H1 (cell line): ENCODE data around the gene SLC9A7. TPM values are rescaled to one million over a fixed set of nuclear protein-coding genes. Genes with fewer than 3 reads are reported as not detected.
A peak's percentile ranks its signal among the peaks of the same experiment; 100 is the strongest.

ENCODE experiments used
- ATF3 ChIP-seq: IDR thresholded peaks from 2 replicates; pipeline ENCODE4 v1.6.1; 2011; ENCODE audit warnings: low read depth, mild to moderate bottlenecking, low read length; ENCODE audit not compliant: insufficient read depth
- CHD1 ChIP-seq: IDR thresholded peaks from 2 replicates; pipeline ENCODE4 v1.6.1; 2012; ENCODE audit warnings: low read depth, low read length, improper control_type of control experiment
- FOSL1 ChIP-seq: IDR thresholded peaks from 2 replicates; pipeline ENCODE4 v1.6.1; 2011; ENCODE audit warnings: mild to moderate bottlenecking, low read depth, low read length, moderate library complexity; ENCODE audit not compliant: insufficient read depth
- GABPA ChIP-seq: IDR thresholded peaks from 2 replicates; pipeline ENCODE4 v1.6.1; 2011; ENCODE audit warnings: mild to moderate bottlenecking, low read length, moderate library complexity, borderline replicate concordance; ENCODE audit not compliant: insufficient read depth
- KDM1A ChIP-seq: fragments of 200-600, 300-600 bp; sonication (generic); IDR thresholded peaks from 2 replicates; pipeline ENCODE4 v1.7.1; 2016; ENCODE audit warnings: mild to moderate bottlenecking, low read length, borderline replicate concordance
- KDM4A ChIP-seq: IDR thresholded peaks from one replicate; pipeline ENCODE4 v1.7.1; 2012; ENCODE audit warnings: low read depth, mild to moderate bottlenecking, moderate library complexity, low read length, inconsistent platforms; ENCODE audit not compliant: severe bottlenecking
- NRF1 ChIP-seq: IDR thresholded peaks from 2 replicates; pipeline ENCODE4 v1.6.1; 2011; ENCODE audit warnings: mild to moderate bottlenecking, low read depth, low read length, improper control_type of control experiment
- SIN3A ChIP-seq, 2 experiments: IDR thresholded peaks in 1 of 2; conservative IDR thresholded peaks in 1 of 2; 2 replicates each; pipeline ENCODE4 v1.6.1; 2011 to 2012; ENCODE audit warnings: low read length in 2 of 2, improper control_type of control experiment in 1 of 2, low read depth in 1 of 2, mild to moderate bottlenecking in 1 of 2
- YY1 ChIP-seq: IDR thresholded peaks from 2 replicates; pipeline ENCODE4 v1.6.1; 2011; ENCODE audit warnings: low read depth, mild to moderate bottlenecking, low read length
- polyA plus RNA-seq, 7 experiments: library from polyadenylated mRNA; depleted of rRNA in 3 of 7; stranded (reverse) in 5 of 7; unstranded in 2 of 7; fragments of >200 nt in 5 of 7; fragments of 200-250 nt in 2 of 7; gene quantifications; 1 replicate in 5 of 7; 2 replicates in 1 of 7; 4 replicates in 1 of 7; pipeline versions ENCODE4 v1.2.1 to v1.2.3, GENCODE V29; 2011 to 2013; ENCODE audit warnings: missing spikeins in 2 of 7, mixed read lengths in 2 of 7
- total RNA-seq: library from RNA; stranded (reverse); fragmentation: NEBNext Ultra II Directional; extraction: Animal tissue kit (Norgen Biotek cat#: 25700); gene quantifications from 2 replicates; pipeline ENCODE4 v1.2.1, GENCODE V29; 2021

The SLC9A7 gene
- total and polyA plus RNA-seq, 2 of the 8 experiments (the other 6 are each of a cell fraction or from before 2014, with no cell fraction given): 6.7 to 17.2 TPM

- no peak for TF ChIP-seq CHD1
- TF ChIP-seq NRF1: no peak
- no peak for TF ChIP-seq YY1
- TF ChIP-seq KDM1A: no peak
- TF ChIP-seq FOSL1: no peak
- no peak for TF ChIP-seq GABPA
- no peak for TF ChIP-seq ATF3
- peak; percentile 46 for TF ChIP-seq KDM4A
- TF ChIP-seq SIN3A (conservative IDR thresholded peaks at IDR 0.05 in 1 of 2, IDR thresholded peaks at IDR 0.05 in 1 of 2; ENCODE audit: low read depth in 1 of 2, low read length in 2 of 2): 0 out of 4 replicates have a peak, but pooled peaks of 1 of the 2 experiments have one; percentile 20
Observed at GRCh38 chrX:46573892-46574773, 184.8 kb downstream of the SLC9A7 start (continued).
